IPS DF 4.7 (cell line): ENCODE measurements around the gene NGB.
"Not testable (repeated sequence)": the region's sequence is repeated elsewhere in the genome, so short reads cannot be mapped to it uniquely, and the experiment has no call there.

Source experiments
- DNase-seq: peaks from one replicate; pipeline ENCODE4 v3.0.0-alpha.2; 2013; ENCODE audit warnings: low spot score; ENCODE audit errors: extremely low read depth

NGB gene

GRCh38 chr14:77271113-77271710, at the start of gene NGB:
Gene NGB, minus strand, starts transcription at chr14:77271206. Its CDS starts 269 bp downstream, at chr14:77270937.
- DNase-seq = no peak

GRCh38 chr14:77320238-77320935, 49.4 kb upstream of the NGB start, which contains the start of gene POMT2:
Gene POMT2, minus strand, starts transcription at chr14:77320883. Its CDS starts 202 bp downstream, at chr14:77320681.
- DNase-seq = peak; percentile 66

- no peak for DNase-seq
These were observed 48.4 kb upstream of the NGB start for GRCh38 chr14:77319422-77319821.

- DNase-seq = not testable (repeated sequence)
These were observed 47.8 kb upstream of the NGB start for GRCh38 chr14:77318756-77319155.

GRCh38 chr14:77318006-77318553, 47.1 kb upstream of the NGB start:
- no peak for DNase-seq

- DNase-seq = no peak
These were observed 45.9 kb upstream of the NGB start for GRCh38 chr14:77316872-77317301.

- DNase-seq = no peak
These were observed 45.1 kb upstream of the NGB start for GRCh38 chr14:77316195-77316505.

- no peak for DNase-seq
These were observed 43.8 kb upstream of the NGB start for GRCh38 chr14:77314539-77315457.

GRCh38 chr14:77314043-77314442, 43.0 kb upstream of the NGB start:
- DNase-seq = no peak

GRCh38 chr14:77313371-77313770, 42.4 kb upstream of the NGB start:
- DNase-seq = no peak

GRCh38 chr14:77311217-77311616, 40.2 kb upstream of the NGB start:
- DNase-seq = no peak

- no peak for DNase-seq
These were observed 39.0 kb upstream of the NGB start for GRCh38 chr14:77310026-77310425.

- DNase-seq = no peak
These were observed 38.1 kb upstream of the NGB start for GRCh38 chr14:77309131-77309530.

GRCh38 chr14:77306851-77307496, 36.0 kb upstream of the NGB start:
- no peak for DNase-seq

GRCh38 chr14:77306416-77306815, 35.4 kb upstream of the NGB start:
- no peak for DNase-seq

GRCh38 chr14:77305696-77306095, 34.7 kb upstream of the NGB start:
- no peak for DNase-seq

GRCh38 chr14:77303417-77304156, 32.6 kb upstream of the NGB start:
- no peak for DNase-seq

GRCh38 chr14:77302926-77303325, 31.9 kb upstream of the NGB start:
- no peak for DNase-seq

GRCh38 chr14:77301103-77301502, 30.1 kb upstream of the NGB start:
- peak; percentile 58 for DNase-seq

GRCh38 chr14:77299771-77300170, 28.8 kb upstream of the NGB start:
- DNase-seq = no peak

GRCh38 chr14:77296906-77297305, 25.9 kb upstream of the NGB start:
- DNase-seq = no peak
